Measurements from ENCODE around the gene BORCS8. TPM values are rescaled to one million over a fixed set of nuclear protein-coding genes. Genes with fewer than 3 reads are reported as not detected.
A peak's percentile ranks its signal among the peaks of the same experiment; 100 is the strongest.

Gene BORCS8
- total and polyA plus RNA-seq, 2 of the 4 experiments (the other 2 are of a cell fraction), result 16.7 to 33.9 TPM

- POLR2A ChIA-PET (ENCODE audit: unreplicated experiment), result interaction anchor here (0.6 kb wide), 1 partner anchor 22 kb away, joined by 4 read pairs; no protein-coding TSS in a partner anchor
Observed at GRCh38 chr19:19145281-19145680, 46.7 kb downstream of the BORCS8 start.

More at GRCh38 chr19:19145281-19145680, 46.7 kb downstream of the BORCS8 start:
- no peak overlapping the region for H3K18ac ChIP-seq (ENCODE audit: low read depth, low read length)
- H3K27me3 ChIP-seq (ENCODE audit: control insufficient read depth, insufficient read depth, low read length), result no peaks in the 10 kb centered on the region
- no peak overlapping the region for H3K4ac ChIP-seq (ENCODE audit: low read depth, low read length)
- H2AK5ac ChIP-seq (ENCODE audit: low read depth, low read length), result no peak overlapping the region
- no peak overlapping the region; the same call in 1 of the 2 replicates for H4K5ac ChIP-seq (ENCODE audit: low read depth, low read length)
- ATAC-seq (ENCODE audit: low read depth) (no peak), DNase-seq (no peak)
- no peak overlapping the region for H3K4me3 ChIP-seq (ENCODE audit: insufficient read depth, low read depth, low read length)
- H3K27ac ChIP-seq (ENCODE audit: insufficient read depth, low read length), result no peak overlapping the region
- no peak overlapping the region for H2AFZ ChIP-seq (replicated peaks; ENCODE audit: low read length, poor library complexity)
- H3K56ac ChIP-seq (ENCODE audit: extremely low read depth, insufficient read depth, low read length), result no peak overlapping the region
- dilution Hi-C loops (cut with HindIII; ENCODE audit: low sequenced_read_pairs, unreplicated experiment), result no loop called here
- peaks cover 12% of the 10 kb centered on the region for H3K36me3 ChIP-seq (ENCODE audit: control insufficient read depth, insufficient read depth, low read length)
- no peaks in the 10 kb centered on the region for H3K9me1 ChIP-seq (ENCODE audit: insufficient read depth, low read length)
- no peak overlapping the region for H3K9ac ChIP-seq (ENCODE audit: low read depth, low read length)
- no peaks in the 10 kb centered on the region for H4K20me1 ChIP-seq (ENCODE audit: insufficient read depth, low read length)
- no peaks in the 10 kb centered on the region for H3K79me1 ChIP-seq (ENCODE audit: low read depth in 1 of 2, low read length in 2 of 2)
- intact Hi-C loops (cut with micrococcal nuclease), result loop anchor here (10.0 kb wide), 1 partner anchor 180 kb away; the partner anchor contains the start of genes MAU2 and SUGP1
- BruUV-seq (replicated peaks), result no TSS peak
- no peak overlapping the region for H2BK120ac ChIP-seq (ENCODE audit: low read depth, low read length)
- in situ Hi-C loops (cut with MboI; ENCODE audit: low sequenced_read_pairs), result no loop called here
- no CpG with 5 or more reads among the region's 17 CpGs for WGBS, 2 experiments (ENCODE audit: extremely low coverage in 2 of 2, insufficient read length in 1 of 2)
- no peak overlapping the region for H3K4me2 ChIP-seq (ENCODE audit: low read depth, low read length)
- no peak overlapping the region for H2AK9ac ChIP-seq (replicated peaks; ENCODE audit: low read depth, low read length, poor library complexity)
- CTCF ChIA-PET, result interaction anchor here (0.6 to 1.5 kb wide), 4 partner anchors 9 to 131 kb away, joined by 3 to 12 read pairs (median 4); no protein-coding TSS in a partner anchor
- no peak overlapping the region for H3K23ac ChIP-seq (ENCODE audit: low read depth, low read length)
- no peak overlapping the region for H2BK15ac ChIP-seq (ENCODE audit: low read depth, low read length)
- H3K4me1 ChIP-seq (ENCODE audit: control insufficient read depth, insufficient read depth, low read length), result peaks cover 2% of the 10 kb centered on the region; the same call in 1 of the 2 replicates
- no peaks in the 10 kb centered on the region for H3K9me3 ChIP-seq (ENCODE audit: control insufficient read depth, insufficient read depth, low read length)
- H2BK20ac ChIP-seq (ENCODE audit: low read depth, low read length), result no peak overlapping the region
- H4K8ac ChIP-seq (ENCODE audit: low read depth in 2 of 2, low read length in 2 of 2), result peak overlapping the region in 1 of 2 experiments; percentile 96; a peak in 1 of 4 replicates
- H2BK5ac ChIP-seq (ENCODE audit: low read depth, low read length, poor library complexity, severe bottlenecking), result no peak overlapping the region
- TF ChIP-seq CEBPB (IDR thresholded peaks at IDR 0.05; ENCODE audit: low read depth, low read length) (no peak), SMC3 (IDR thresholded peaks at IDR 0.05; ENCODE audit: low read depth, low read length) (no peak), MAFK (IDR thresholded peaks at IDR 0.05; ENCODE audit: low read depth, low read length) (no peak), BHLHE40 (IDR thresholded peaks at IDR 0.05; ENCODE audit: low read depth, low read length) (no peak), POLR2A (IDR thresholded peaks at IDR 0.05; ENCODE audit: low read depth, low read length) (no peak), RAD21 (IDR thresholded peaks at IDR 0.05; ENCODE audit: low read length) (no peak), NFE2L2 (IDR thresholded peaks at IDR 0.05; ENCODE audit: low read depth, low read length) (no peak), USF2 (IDR thresholded peaks at IDR 0.05; ENCODE audit: low read depth, low read length) (no peak), MXI1 (IDR thresholded peaks at IDR 0.05; ENCODE audit: borderline replicate concordance, low read depth, low read length) (no peak), MAZ (IDR thresholded peaks at IDR 0.05; ENCODE audit: borderline replicate concordance, low read depth, low read length) (no peak), RFX5 (IDR thresholded peaks at IDR 0.05; ENCODE audit: low read depth, low read length) (no peak), FOS (IDR thresholded peaks at IDR 0.05; ENCODE audit: low read depth, low read length) (no peak), RCOR1 (IDR thresholded peaks at IDR 0.05; ENCODE audit: insufficient replicate concordance, low read length) (no peak), CHD1 (IDR thresholded peaks at IDR 0.05; ENCODE audit: low read depth, low read length) (no peak)
- TF ChIP-seq, protein P1, sequence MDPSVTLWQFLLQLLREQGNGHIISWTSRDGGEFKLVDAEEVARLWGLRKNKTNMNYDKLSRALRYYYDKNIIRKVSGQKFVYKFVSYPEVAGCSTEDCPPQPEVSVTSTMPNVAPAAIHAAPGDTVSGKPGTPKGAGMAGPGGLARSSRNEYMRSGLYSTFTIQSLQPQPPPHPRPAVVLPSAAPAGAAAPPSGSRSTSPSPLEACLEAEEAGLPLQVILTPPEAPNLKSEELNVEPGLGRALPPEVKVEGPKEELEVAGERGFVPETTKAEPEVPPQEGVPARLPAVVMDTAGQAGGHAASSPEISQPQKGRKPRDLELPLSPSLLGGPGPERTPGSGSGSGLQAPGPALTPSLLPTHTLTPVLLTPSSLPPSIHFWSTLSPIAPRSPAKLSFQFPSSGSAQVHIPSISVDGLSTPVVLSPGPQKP (IDR thresholded peaks at IDR 0.05; ENCODE audit: borderline replicate concordance, low read depth, low read length), result no peak
- TF ChIP-seq, protein P2, sequence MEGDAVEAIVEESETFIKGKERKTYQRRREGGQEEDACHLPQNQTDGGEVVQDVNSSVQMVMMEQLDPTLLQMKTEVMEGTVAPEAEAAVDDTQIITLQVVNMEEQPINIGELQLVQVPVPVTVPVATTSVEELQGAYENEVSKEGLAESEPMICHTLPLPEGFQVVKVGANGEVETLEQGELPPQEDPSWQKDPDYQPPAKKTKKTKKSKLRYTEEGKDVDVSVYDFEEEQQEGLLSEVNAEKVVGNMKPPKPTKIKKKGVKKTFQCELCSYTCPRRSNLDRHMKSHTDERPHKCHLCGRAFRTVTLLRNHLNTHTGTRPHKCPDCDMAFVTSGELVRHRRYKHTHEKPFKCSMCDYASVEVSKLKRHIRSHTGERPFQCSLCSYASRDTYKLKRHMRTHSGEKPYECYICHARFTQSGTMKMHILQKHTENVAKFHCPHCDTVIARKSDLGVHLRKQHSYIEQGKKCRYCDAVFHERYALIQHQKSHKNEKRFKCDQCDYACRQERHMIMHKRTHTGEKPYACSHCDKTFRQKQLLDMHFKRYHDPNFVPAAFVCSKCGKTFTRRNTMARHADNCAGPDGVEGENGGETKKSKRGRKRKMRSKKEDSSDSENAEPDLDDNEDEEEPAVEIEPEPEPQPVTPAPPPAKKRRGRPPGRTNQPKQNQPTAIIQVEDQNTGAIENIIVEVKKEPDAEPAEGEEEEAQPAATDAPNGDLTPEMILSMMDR (conservative IDR thresholded peaks at IDR 0.05; ENCODE audit: low read depth, low read length), result no peak
- H3K14ac ChIP-seq (replicated peaks; ENCODE audit: low read depth, low read length), result no peak overlapping the region
- H4K91ac ChIP-seq (ENCODE audit: insufficient read depth, low read depth, low read length), result no peak overlapping the region

Data from IMR-90 (cell line).